ENCODE results near the gene NCOA3. TPM values are rescaled to one million over a fixed set of nuclear protein-coding genes. Genes with fewer than 3 reads are reported as not detected.

Gene NCOA3
- total and polyA plus RNA-seq, 2 experiments from 2014 or later, result 6.7 to 16.2 TPM

- Histone ChIP-seq H3K4me1 (ENCODE audit: low read depth) (no peaks in the 10 kb centered on the region), H3K4me3 (no peak overlapping the region), H3K27ac (no peak overlapping the region), H3K36me3 (peaks cover 24% of the 10 kb centered on the region), H3K9me3 (ENCODE audit: low read depth) (no peaks in the 10 kb centered on the region), H3K27me3 (no peaks in the 10 kb centered on the region)
- TF ChIP-seq, protein P1, sequence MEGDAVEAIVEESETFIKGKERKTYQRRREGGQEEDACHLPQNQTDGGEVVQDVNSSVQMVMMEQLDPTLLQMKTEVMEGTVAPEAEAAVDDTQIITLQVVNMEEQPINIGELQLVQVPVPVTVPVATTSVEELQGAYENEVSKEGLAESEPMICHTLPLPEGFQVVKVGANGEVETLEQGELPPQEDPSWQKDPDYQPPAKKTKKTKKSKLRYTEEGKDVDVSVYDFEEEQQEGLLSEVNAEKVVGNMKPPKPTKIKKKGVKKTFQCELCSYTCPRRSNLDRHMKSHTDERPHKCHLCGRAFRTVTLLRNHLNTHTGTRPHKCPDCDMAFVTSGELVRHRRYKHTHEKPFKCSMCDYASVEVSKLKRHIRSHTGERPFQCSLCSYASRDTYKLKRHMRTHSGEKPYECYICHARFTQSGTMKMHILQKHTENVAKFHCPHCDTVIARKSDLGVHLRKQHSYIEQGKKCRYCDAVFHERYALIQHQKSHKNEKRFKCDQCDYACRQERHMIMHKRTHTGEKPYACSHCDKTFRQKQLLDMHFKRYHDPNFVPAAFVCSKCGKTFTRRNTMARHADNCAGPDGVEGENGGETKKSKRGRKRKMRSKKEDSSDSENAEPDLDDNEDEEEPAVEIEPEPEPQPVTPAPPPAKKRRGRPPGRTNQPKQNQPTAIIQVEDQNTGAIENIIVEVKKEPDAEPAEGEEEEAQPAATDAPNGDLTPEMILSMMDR (IDR thresholded peaks at IDR 0.05; ENCODE audit: low read depth, low read length), result no peak
- DNase-seq (ENCODE audit: low read depth in 1 of 2, low spot score in 1 of 2), result no peak
These were observed 143.9 kb downstream of the NCOA3 start for GRCh38 chr20:47645632-47646031.

DNA sequence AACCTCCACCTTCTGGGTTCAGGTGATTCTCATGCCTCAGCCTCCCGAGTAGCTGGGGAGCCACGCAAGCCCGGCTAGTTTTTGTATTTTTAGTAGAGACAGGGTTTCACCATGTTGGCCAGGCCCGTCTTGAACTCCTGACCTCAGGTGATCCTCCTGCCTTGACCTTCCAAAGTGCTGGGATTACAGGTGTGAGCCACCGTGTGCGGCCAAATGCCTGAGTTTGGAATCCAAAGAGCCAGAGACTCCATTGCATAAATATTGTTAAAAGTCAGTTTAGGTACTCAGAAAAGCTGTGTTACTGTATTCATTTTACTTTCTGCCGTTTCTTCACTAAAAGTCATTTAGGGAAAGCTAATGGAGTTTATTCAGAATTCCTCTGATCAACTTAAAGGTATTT lies 146.3 kb downstream of the NCOA3 start:
- no peaks in the 10 kb centered on the region for H3K27me3 ChIP-seq
- no peaks in the 10 kb centered on the region for H3K9me3 ChIP-seq (ENCODE audit: low read depth)
- TF ChIP-seq, protein P1 (IDR thresholded peaks at IDR 0.05; ENCODE audit: low read depth, low read length), result no peak
- DNase-seq (ENCODE audit: low read depth in 1 of 2, low spot score in 1 of 2), result no peak
- no peak overlapping the region for H3K27ac ChIP-seq
- peaks cover 32% of the 10 kb centered on the region for H3K36me3 ChIP-seq
- H3K4me1 ChIP-seq (ENCODE audit: low read depth), result no peaks in the 10 kb centered on the region
- no peak overlapping the region for H3K4me3 ChIP-seq

DNA sequence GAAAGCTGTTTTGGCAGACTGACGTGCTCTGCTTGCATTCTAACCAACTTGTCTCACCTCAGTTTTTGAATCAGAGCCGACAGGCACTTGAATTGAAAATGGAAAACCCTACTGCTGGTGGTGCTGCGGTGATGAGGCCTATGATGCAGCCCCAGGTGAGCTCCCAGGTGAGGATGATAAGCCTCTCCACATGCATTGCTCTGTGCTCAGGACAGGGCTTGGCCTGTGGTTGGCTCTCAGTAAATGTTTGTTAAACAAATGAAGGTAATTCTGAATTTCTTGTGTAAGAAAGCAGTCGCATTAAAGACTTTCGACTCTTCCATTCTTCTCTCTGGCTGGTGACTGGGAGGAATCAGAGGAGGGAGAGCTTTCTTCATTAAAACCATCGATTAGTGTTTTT lies 147.3 kb downstream of the NCOA3 start:
- Histone ChIP-seq H3K27ac (no peak overlapping the region), H3K27me3 (no peaks in the 10 kb centered on the region), H3K9me3 (ENCODE audit: low read depth) (no peaks in the 10 kb centered on the region), H3K4me3 (no peak overlapping the region), H3K36me3 (peaks cover 40% of the 10 kb centered on the region), H3K4me1 (ENCODE audit: low read depth) (no peaks in the 10 kb centered on the region)
- no peak for DNase-seq (ENCODE audit: low read depth in 1 of 2, low spot score in 1 of 2)
- TF ChIP-seq, protein P1 (IDR thresholded peaks at IDR 0.05; ENCODE audit: low read depth, low read length), result no peak

GRCh38 chr20:47652301-47652700 lies 150.6 kb downstream of the NCOA3 start:
- Histone ChIP-seq H3K27ac (no peak overlapping the region), H3K4me1 (ENCODE audit: low read depth) (no peaks in the 10 kb centered on the region), H3K36me3 (peaks cover 48% of the 10 kb centered on the region), H3K4me3 (no peak overlapping the region), H3K27me3 (no peaks in the 10 kb centered on the region), H3K9me3 (ENCODE audit: low read depth) (no peaks in the 10 kb centered on the region)
- no peak for DNase-seq (ENCODE audit: low read depth in 1 of 2, low spot score in 1 of 2)
- TF ChIP-seq, protein P1 (IDR thresholded peaks at IDR 0.05; ENCODE audit: low read depth, low read length), result no peak

DNA sequence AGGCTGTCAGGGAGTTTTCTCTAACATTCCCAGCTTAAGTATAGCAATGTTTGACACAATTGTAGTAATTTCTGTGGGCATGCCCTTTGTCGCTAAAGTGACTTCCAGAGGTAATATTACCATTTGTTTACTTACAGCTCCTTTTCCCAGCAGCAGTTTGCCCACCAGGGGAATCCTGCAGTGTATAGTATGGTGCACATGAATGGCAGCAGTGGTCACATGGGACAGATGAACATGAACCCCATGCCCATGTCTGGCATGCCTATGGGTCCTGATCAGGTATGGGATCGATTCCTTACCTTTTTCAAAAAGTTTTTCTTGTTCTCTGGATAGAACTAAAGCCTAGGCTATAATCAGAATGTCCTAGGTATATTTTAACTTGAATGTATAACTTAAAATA lies 151.1 kb downstream of the NCOA3 start:
- no peak for DNase-seq (ENCODE audit: low read depth in 1 of 2, low spot score in 1 of 2)
- H3K36me3 ChIP-seq, result peaks cover 48% of the 10 kb centered on the region
- no peaks in the 10 kb centered on the region for H3K27me3 ChIP-seq
- H3K4me1 ChIP-seq (ENCODE audit: low read depth), result no peaks in the 10 kb centered on the region
- no peak overlapping the region for H3K4me3 ChIP-seq
- no peak overlapping the region for H3K27ac ChIP-seq
- TF ChIP-seq, protein P1 (IDR thresholded peaks at IDR 0.05; ENCODE audit: low read depth, low read length), result no peak
- H3K9me3 ChIP-seq (ENCODE audit: low read depth), result no peaks in the 10 kb centered on the region

- DNase-seq (ENCODE audit: low read depth in 1 of 2, low spot score in 1 of 2), result no peak
- H3K36me3 ChIP-seq, result peaks cover 42% of the 10 kb centered on the region
- no peaks in the 10 kb centered on the region for H3K27me3 ChIP-seq
- no peak overlapping the region for H3K27ac ChIP-seq
- TF ChIP-seq, protein P1 (IDR thresholded peaks at IDR 0.05; ENCODE audit: low read depth, low read length), result no peak
- no peaks in the 10 kb centered on the region for H3K4me1 ChIP-seq (ENCODE audit: low read depth)
- H3K4me3 ChIP-seq, result no peak overlapping the region
- no peaks in the 10 kb centered on the region for H3K9me3 ChIP-seq (ENCODE audit: low read depth)
These were observed 152.2 kb downstream of the NCOA3 start for GRCh38 chr20:47653869-47654268.

All from cardiac muscle cell (in vitro differentiated cells and primary cell).